Frontal cortex (tissue), 4 donors: ENCODE measurements around the gene RNASEH2B. TPM values are rescaled to one million over a fixed set of nuclear protein-coding genes. Genes with fewer than 3 reads are reported as not detected.

ENCODE experiments used
- DNase-seq, 2 donors: peaks; one replicate each; pipeline ENCODE4 v3.0.0; 2012; ENCODE audit warnings: low spot score in 2 of 2
- FAIRE-seq: peaks from 2 replicates; lab custom pipeline; 2012; peaks lifted over from hg19 to GRCh38; lab: Jason Lieb, UNC
- total RNA-seq: library from RNA; depleted of rRNA; stranded (reverse); fragments of >200 nt; gene quantifications from one replicate; pipeline ENCODE4 v1.2.3, GENCODE V29; 2014
- donor health status: control.
- donor health status: control.
- donor health status: control.

The RNASEH2B gene
- total RNA-seq, 1 donor from 2014 or later, result 424 TPM

- FAIRE-seq (no peak), DNase-seq (no peak)
Observed at GRCh38 chr13:50990065-50990817, 80.7 kb downstream of the RNASEH2B start.

DNA sequence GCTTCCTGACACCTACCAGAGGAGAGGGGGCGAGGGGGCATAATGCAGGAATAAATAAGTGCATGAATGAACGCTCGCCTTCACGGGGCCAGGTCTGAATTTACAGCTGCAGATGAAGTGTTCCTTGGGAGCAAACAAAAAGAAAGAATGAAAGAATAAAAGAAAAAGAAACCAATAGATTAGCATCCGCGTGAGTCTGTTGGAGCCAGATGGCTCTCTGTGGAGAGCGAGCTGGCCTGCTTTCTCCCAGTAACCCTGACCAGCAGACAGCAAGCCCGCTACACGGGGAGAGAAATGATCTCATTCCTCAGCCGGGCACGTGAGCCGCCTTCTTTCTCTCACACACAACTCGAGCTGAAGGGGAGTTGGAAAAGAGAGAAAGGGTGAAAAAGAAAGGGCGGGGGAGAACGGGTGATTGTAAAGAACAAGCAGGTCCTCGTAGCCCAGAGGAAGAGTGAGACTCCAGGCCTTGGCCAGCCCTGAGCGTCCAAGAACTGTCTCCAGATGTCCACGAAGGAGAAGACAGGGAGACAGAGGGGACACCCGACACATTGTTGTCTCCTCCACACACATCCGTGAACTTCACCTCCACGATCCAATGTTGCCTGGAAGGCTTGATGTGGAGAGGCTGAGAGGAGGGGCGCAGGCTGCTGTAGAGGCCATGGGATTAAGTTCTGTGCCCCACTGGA, 81.4 kb downstream of the RNASEH2B start:
- DNase-seq (peak in 1 of 2 donors; percentile 52), FAIRE-seq (no peak)

DNA sequence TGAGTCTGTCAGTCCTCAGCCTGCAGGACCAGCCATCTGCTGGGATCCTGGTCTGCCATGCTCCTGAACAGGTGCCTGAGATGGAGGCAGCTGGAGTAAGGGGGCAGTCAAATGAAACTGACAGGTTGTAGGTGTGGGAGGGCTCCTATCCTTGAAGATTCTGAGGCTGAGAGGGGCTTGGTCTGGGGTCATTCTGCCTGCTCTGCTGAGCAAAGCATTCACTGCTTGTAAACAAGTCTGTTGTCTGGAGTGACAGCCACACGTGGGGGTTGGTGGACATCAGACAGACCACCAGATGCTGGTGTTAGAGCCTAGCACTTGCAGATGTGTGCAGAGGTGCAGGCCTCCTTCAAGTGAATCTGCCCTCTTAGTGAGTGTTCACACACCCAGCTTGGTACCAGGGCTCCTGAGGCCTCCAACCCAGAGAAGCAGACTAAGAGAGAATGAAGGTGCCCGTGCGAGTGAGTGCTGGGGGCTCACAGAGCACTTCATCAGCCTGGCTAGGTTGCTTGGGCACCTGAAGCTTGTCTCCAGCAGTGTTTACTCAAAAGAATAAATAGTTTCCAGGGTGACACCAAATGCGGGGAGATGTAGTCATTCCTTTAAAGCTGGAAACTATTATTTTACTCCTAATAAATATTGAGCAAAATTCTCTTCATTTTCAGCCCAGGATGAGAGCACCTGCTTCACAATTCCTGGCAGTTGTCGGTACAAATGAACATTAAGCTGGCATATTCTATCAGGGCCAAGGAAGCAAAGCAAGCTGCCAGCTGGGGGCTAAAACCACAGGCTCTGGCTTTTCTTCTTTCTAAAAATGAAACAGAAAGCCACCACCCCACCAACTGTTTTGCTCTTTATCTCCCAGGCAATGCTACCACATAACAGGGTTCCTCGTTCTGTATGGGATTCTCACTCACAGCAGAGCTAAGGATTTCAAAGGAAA, 82.3 kb downstream of the RNASEH2B start:
- DNase-seq (no peak), FAIRE-seq (no peak)

DNA sequence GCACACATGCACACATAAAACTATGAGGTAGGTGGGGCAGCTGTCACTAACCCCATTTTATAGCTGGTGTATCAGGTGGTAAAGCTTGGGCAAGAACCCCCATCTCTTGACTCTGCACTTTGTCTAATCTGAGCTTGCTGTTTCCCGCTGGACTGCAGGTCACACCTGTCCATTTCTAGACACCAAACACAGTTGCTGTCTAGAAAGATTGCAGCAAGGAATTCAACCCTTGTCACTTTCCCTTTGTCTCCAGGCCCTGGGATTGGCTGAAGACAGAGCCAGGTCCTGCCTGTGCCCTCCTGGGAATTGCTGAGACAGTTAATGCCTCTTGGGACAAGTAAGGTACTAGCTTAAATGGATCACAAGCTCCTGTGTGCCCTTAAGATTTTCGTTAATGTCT, 83.8 kb downstream of the RNASEH2B start:
- FAIRE-seq (no peak), DNase-seq (no peak)

DNA sequence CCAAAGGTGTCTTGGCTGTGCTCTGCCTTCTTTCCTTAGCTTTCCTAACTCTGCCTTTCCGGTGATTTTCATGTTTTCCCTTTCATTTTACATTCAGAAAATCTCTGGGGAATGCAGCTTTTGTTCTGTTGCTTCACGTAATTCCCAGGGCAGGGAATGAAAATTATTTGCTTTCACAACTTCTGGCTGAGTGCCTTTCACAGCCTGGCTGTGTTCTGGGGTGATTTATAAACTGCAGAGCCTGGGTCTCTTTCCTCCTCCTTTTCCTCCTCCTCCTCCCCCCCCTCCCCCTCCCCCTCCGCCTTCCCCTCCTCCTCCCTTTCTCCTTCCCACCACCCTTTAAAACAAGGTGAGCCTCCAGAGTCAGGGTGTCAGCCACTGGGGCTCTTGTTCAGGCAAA, 84.3 kb downstream of the RNASEH2B start:
- DNase-seq (no peak), FAIRE-seq (no peak)

DNA sequence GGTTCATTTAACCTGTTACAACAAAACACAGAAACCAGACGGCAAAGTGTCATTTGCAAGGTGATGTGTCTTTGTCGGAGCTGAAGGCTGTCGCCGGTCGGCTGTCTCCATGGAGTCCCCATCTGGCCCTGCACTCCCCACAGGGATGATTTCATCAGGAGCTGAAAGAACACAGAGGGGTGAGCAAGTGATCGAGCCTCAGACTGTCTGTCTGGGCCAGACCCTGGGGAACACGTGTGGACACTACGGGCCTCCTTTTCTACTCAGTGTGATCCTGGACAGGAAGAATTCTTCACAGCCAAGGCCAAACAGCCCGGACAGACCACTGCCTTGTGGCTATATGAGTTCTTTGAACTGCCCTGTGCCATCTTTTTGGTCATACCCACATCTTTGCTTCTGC, 85.1 kb downstream of the RNASEH2B start:
- DNase-seq, result no peak
- no peak for FAIRE-seq

GRCh38 chr13:50995854-50996253, 86.3 kb downstream of the RNASEH2B start:
- FAIRE-seq (no peak), DNase-seq (no peak)

GRCh38 chr13:50998326-50998725, 88.7 kb downstream of the RNASEH2B start:
- DNase-seq (no peak), FAIRE-seq (no peak)

DNA sequence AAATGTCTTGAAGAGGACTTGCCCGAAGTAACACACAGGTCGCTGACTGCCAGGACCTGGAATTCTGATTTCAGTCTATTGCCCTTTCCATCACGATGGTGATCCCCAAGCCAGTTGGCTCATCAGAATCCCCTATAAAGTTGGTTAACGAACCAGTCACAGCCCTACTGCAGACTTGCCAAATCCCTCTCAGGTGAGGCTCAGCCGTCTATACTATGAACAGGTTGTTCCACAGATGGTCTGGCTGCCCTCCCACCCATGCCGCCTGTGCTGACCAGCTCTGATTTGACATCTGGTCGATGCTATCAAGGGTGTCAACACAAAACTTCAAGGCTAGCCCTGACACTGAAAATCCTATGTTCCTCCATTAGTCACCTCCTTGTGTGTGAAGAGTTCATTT, 90.0 kb downstream of the RNASEH2B start:
- no peak for FAIRE-seq
- no peak for DNase-seq

DNA sequence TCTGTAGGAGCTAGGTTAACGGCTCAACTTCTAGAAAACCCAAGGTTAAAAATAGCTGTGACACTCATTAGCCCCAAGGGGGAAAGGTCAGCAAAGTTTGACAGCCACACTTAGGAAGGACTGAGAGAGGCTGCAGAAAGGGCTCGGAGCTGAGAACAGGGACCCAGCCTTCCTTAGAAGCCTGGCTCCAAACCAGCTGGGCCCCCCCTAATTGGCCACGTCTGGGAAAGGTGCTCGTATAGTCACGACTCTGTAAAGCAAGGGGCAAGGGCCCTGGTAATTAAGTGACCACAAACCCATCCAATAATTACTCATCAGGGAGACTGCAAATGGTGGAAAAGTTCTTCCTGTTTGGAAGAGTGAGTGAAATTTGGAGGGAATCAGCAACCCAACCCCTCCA, 90.5 kb downstream of the RNASEH2B start:
- FAIRE-seq, result no peak
- DNase-seq, result no peak

GRCh38 chr13:51000571-51001260, 91.1 kb downstream of the RNASEH2B start:
- no peak for FAIRE-seq
- DNase-seq, result no peak

GRCh38 chr13:51001335-51001734, 91.7 kb downstream of the RNASEH2B start:
- no peak for FAIRE-seq
- DNase-seq, result no peak

- FAIRE-seq (no peak), DNase-seq (no peak)
Observed at GRCh38 chr13:51002736-51003135, 93.1 kb downstream of the RNASEH2B start.

DNA sequence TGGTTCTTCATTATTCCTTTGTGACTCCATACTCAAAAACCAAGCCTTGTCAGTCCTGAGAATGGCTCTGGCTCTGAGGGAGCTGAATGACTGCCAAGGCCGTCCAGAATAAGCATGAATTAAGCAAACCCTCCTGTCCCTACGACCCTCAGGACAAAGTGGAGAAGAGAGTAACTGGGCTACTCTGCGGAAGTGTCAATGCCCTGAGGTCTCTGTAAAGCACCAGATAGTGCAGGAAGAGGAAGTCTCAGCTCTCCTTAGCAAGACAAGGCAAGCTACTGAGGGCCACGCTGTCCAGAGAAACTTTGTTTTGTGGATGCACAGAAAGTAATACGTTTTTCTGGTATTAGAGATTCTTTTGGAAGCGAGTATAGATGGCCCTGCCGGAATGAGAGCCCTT, 94.1 kb downstream of the RNASEH2B start:
- DNase-seq (no peak), FAIRE-seq (no peak)

GRCh38 chr13:51004111-51004865, 94.7 kb downstream of the RNASEH2B start:
- no peak for DNase-seq
- no peak for FAIRE-seq

DNA sequence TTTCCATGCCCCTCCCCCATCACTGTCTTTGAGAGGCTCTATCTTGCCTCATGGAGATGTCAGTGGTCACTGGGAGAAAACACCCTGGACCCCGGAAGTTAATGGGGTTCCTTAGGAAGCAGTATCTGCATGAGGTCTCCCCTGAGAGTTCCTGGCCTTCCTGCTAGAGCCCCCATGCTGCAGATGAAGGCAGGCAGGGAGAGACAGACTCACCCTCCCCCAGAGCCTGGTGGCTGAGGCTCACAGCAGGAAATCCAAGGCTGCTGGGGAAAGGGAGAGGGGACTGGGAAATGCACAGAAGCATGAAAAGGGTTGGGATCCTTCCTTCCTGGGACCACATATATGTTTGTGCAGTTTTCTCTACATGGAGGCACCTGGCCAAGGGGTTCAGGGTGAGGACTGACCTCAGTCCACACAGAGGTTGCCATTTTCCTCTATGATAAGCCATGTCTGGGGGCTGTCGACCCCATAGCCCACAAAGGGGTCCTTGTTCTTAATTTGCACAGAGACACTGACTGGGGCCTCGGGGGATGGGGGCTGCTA, 95.4 kb downstream of the RNASEH2B start:
- no peak for DNase-seq
- no peak for FAIRE-seq

- no peak for FAIRE-seq
- no peak for DNase-seq
Observed at GRCh38 chr13:51005566-51005965, 96.0 kb downstream of the RNASEH2B start.
